ENCODE data around the gene RAD17. TPM values are rescaled to one million over a fixed set of nuclear protein-coding genes. Genes with fewer than 3 reads are reported as not detected.
"Not testable (repeated sequence)": the region's sequence is repeated elsewhere in the genome, so short reads cannot be mapped to it uniquely, and the experiment has no call there.

The RAD17 gene
- 17.6 and 23.2 TPM in 2 replicates for total RNA-seq

- FAIRE-seq = no peak
- TF ChIP-seq, protein P1, sequence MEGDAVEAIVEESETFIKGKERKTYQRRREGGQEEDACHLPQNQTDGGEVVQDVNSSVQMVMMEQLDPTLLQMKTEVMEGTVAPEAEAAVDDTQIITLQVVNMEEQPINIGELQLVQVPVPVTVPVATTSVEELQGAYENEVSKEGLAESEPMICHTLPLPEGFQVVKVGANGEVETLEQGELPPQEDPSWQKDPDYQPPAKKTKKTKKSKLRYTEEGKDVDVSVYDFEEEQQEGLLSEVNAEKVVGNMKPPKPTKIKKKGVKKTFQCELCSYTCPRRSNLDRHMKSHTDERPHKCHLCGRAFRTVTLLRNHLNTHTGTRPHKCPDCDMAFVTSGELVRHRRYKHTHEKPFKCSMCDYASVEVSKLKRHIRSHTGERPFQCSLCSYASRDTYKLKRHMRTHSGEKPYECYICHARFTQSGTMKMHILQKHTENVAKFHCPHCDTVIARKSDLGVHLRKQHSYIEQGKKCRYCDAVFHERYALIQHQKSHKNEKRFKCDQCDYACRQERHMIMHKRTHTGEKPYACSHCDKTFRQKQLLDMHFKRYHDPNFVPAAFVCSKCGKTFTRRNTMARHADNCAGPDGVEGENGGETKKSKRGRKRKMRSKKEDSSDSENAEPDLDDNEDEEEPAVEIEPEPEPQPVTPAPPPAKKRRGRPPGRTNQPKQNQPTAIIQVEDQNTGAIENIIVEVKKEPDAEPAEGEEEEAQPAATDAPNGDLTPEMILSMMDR (IDR thresholded peaks at IDR 0.05; ENCODE audit: insufficient read depth, low read length, severe bottlenecking) = no peak
Observed at GRCh38 chr5:69369340-69370121, at the start of gene RAD17, which contains the start of the genes AK6 and TAF9. RAD17 (plus strand) TSS chr5:69369818; CDS start chr5:69372209, 2,391 bp downstream. AK6 (minus strand) TSS chr5:69369520; CDS start chr5:69369490, 30 bp downstream. TAF9 (minus strand) TSS chr5:69369520; CDS start chr5:69365737, 3,783 bp downstream.

DNA sequence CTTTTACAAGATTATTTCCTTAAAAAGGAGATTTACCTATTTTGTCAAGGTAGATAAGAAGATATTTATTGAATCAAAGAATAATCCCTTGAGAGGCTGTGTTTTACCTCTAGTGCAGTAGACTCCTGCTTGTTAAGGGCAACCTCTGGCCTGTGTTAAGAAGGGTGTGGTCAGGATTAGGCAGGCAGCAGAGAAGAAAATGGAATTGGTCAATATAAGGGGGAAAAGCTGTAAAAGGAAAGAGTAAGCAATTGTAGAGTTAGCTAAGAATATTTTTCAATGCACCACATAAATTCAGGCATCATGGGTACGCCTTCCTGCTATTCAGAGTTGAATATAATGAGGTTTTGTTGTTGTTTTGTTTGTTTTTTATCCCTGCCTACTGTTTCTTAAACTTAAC, 43.3 kb upstream of the RAD17 start:
- FAIRE-seq (no peak), DNase-seq (ENCODE audit: low read depth) (no peak)
- H3K4me3 ChIP-seq (ENCODE audit: low read depth, low read length) = no peak overlapping the region
- H3K27me3 ChIP-seq (ENCODE audit: control insufficient read depth, insufficient read depth, low read length) = no peaks in the 10 kb centered on the region
- TF ChIP-seq, protein P1 (IDR thresholded peaks at IDR 0.05; ENCODE audit: insufficient read depth, low read length, severe bottlenecking) = no peak
- no peaks in the 10 kb centered on the region for H3K36me3 ChIP-seq (ENCODE audit: control insufficient read depth, insufficient read depth, low read length)

More at GRCh38 chr5:69369340-69370121, at the start of gene RAD17, which contains the start of the genes AK6 and TAF9:
- peaks cover 4% of the 10 kb centered on the region for H3K36me3 ChIP-seq (ENCODE audit: control insufficient read depth, insufficient read depth, low read length)
- no peaks in the 10 kb centered on the region for H3K27me3 ChIP-seq (ENCODE audit: control insufficient read depth, insufficient read depth, low read length)
- peak; percentile 84 for DNase-seq (ENCODE audit: low read depth)
- peak within 1 kb of the TSS; percentile 90 for H3K4me3 ChIP-seq (ENCODE audit: low read depth, low read length)

DNA sequence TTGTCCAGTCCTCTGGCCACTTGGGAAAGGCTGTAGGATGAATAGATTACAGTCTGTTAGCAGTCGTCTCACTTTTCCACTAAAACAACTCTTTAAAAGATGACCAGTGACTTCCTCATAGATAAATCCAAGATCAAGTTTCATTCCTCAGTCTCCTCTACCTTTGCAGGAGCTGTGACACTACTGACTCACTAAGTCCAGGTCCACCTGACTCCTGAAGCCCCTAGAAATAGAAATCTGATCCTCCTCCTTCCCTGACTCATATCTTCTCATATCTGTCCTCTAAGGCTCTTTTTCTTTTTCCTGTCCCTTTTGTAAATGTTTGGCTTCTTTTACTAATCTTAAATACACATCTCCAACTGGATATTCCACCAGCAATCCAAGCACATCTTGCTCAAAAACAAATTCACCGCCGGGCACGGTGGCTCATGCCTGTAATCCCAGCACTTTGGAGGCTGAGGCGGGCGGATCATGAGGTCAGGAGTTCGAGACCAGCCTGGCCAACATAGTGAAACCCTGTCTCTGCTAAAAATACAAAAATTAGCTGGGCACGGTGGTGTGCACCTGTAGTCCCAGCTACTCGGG, 39.6 kb upstream of the RAD17 start:
- H3K27me3 ChIP-seq (ENCODE audit: control insufficient read depth, insufficient read depth, low read length) = no peaks in the 10 kb centered on the region
- DNase-seq (ENCODE audit: low read depth) (peak; percentile 61), FAIRE-seq (no peak)
- TF ChIP-seq, protein P1 (IDR thresholded peaks at IDR 0.05; ENCODE audit: insufficient read depth, low read length, severe bottlenecking) = no peak
- no peaks in the 10 kb centered on the region for H3K36me3 ChIP-seq (ENCODE audit: control insufficient read depth, insufficient read depth, low read length)
- H3K4me3 ChIP-seq (ENCODE audit: low read depth, low read length) = no peak overlapping the region

DNA sequence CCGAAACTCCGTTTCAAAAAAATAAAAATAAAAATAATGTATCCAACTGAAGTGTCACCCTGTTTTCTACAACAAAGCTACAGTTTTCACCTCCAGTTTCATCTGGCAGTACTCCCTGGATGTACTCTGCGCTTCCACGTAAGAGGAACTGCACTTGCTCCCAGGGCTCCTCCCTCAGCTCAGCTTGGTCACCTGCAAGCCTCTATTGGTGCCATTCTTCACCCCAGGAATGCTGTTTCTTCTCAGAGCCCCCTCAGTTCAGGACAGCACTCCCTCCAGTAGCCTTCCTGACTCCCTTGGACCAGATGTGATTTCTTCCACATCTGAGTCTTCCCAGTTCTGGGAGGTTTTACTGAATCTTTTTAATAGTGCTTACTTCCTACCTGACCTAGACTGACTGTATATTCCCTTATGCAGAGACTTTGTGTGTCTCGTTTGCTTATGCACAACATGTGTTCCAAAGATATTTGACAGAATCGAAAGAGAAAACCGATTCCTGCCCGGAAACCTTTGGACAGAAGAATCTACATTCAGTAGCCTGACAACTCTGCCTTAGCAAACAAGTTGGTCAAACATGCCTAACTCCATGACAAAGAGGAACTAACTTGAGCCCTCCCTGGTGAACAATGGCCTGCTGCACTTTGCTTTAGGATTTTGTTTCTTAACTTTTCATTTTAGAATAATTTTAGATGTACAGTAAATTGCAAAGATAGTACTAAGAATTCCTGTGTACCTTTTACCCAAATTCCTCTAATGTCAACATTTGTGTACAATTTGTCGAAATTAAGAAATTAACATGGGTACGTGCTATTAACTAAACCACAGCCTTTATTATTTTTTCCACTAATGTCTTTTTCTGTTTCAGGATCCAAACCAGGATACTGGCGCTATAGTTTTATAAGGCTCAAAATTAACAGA, 37.8 kb upstream of the RAD17 start:
- TF ChIP-seq, protein P1 (IDR thresholded peaks at IDR 0.05; ENCODE audit: insufficient read depth, low read length, severe bottlenecking) = no peak
- Histone ChIP-seq H3K4me3 (ENCODE audit: low read depth, low read length) (peak overlapping the region; percentile 75), H3K27me3 (ENCODE audit: control insufficient read depth, insufficient read depth, low read length) (no peaks in the 10 kb centered on the region), H3K36me3 (ENCODE audit: control insufficient read depth, insufficient read depth, low read length) (no peaks in the 10 kb centered on the region)
- FAIRE-seq = no peak
- DNase-seq (ENCODE audit: low read depth) = peak; percentile 25

GRCh38 chr5:69333668-69334315, 35.8 kb upstream of the RAD17 start:
- H3K4me3 ChIP-seq (ENCODE audit: low read depth, low read length); DNase-seq (ENCODE audit: low read depth); FAIRE-seq; H3K27me3 ChIP-seq (ENCODE audit: control insufficient read depth, insufficient read depth, low read length); H3K36me3 ChIP-seq (ENCODE audit: control insufficient read depth, insufficient read depth, low read length): not testable (repeated sequence)

All from bronchial epithelial cell (primary cell).